Measurements from ENCODE around the gene EEF1A1.
"Not testable (repeated sequence)": the region's sequence is repeated elsewhere in the genome, so short reads cannot be mapped to it uniquely, and the experiment has no call there.

EEF1A1 gene

GRCh38 chr6:73520688-73521350 lies at the start of gene EEF1A1:
TSS of gene EEF1A1 (minus strand) at chr6:73521032. CDS start at chr6:73520026, 1,006 bp downstream.
- peak; percentile 100 for DNase-seq

GRCh38 chr6:73569121-73569520 lies 48.3 kb upstream of the EEF1A1 start:
- DNase-seq: no peak

GRCh38 chr6:73566954-73567591 lies 46.2 kb upstream of the EEF1A1 start:
- no peak for DNase-seq

- DNase-seq: not testable (repeated sequence)
Measured at GRCh38 chr6:73566486-73566871, 45.6 kb upstream of the EEF1A1 start.

GRCh38 chr6:73565767-73566485 lies 45.1 kb upstream of the EEF1A1 start:
- DNase-seq: no peak

- DNase-seq: no peak
Measured at GRCh38 chr6:73564578-73565345, 43.9 kb upstream of the EEF1A1 start.

- DNase-seq: no peak
Measured at GRCh38 chr6:73562558-73562957, 41.7 kb upstream of the EEF1A1 start.

- DNase-seq: no peak
Measured at GRCh38 chr6:73560853-73561407, 40.1 kb upstream of the EEF1A1 start.

- no peak for DNase-seq
Measured at GRCh38 chr6:73560182-73560732, 39.4 kb upstream of the EEF1A1 start.

GRCh38 chr6:73559399-73559794 lies 38.6 kb upstream of the EEF1A1 start:
- DNase-seq: not testable (repeated sequence)

GRCh38 chr6:73558624-73559398 lies 38.0 kb upstream of the EEF1A1 start:
- no peak for DNase-seq

GRCh38 chr6:73556836-73557235 lies 36.0 kb upstream of the EEF1A1 start:
- DNase-seq: no peak

GRCh38 chr6:73555380-73555949 lies 34.6 kb upstream of the EEF1A1 start:
- DNase-seq: not testable (repeated sequence)

GRCh38 chr6:73551115-73551514 lies 30.3 kb upstream of the EEF1A1 start:
- not testable (repeated sequence) for DNase-seq

- no peak for DNase-seq
Measured at GRCh38 chr6:73548458-73549446, 27.9 kb upstream of the EEF1A1 start.

- no peak for DNase-seq
Measured at GRCh38 chr6:73547036-73547435, 26.2 kb upstream of the EEF1A1 start.

GRCh38 chr6:73542891-73543290 lies 22.1 kb upstream of the EEF1A1 start:
- DNase-seq: no peak

- DNase-seq: not testable (repeated sequence)
Measured at GRCh38 chr6:73542481-73542880, 21.6 kb upstream of the EEF1A1 start.

- DNase-seq: no peak
Measured at GRCh38 chr6:73538116-73538779, 17.4 kb upstream of the EEF1A1 start.
